WI38 (cell line): ENCODE results near the gene PDE4D.

Source experiments
- H3K4me3 ChIP-seq: 2 replicates; pipeline ENCODE4 v1.5.1; 2011; ENCODE audit warnings: low read depth, mild to moderate bottlenecking, control low read depth, low read length
- CTCF ChIP-seq: IDR thresholded peaks from 2 replicates; pipeline ENCODE4 v1.5.1; 2012; ENCODE audit warnings: low read depth, mild to moderate bottlenecking, control low read depth, low read length

PDE4D gene

GRCh38 chr5:59823420-59823819, 70.1 kb downstream of the PDE4D start:
- no peak overlapping the region for H3K4me3 ChIP-seq
- no peak for TF ChIP-seq CTCF

GRCh38 chr5:59819806-59820205, 73.7 kb downstream of the PDE4D start:
- no peak for TF ChIP-seq CTCF
- no peak overlapping the region for H3K4me3 ChIP-seq

GRCh38 chr5:59817536-59817935, 76.0 kb downstream of the PDE4D start:
- no peak for TF ChIP-seq CTCF
- H3K4me3 ChIP-seq, result no peak overlapping the region

- H3K4me3 ChIP-seq, result no peak overlapping the region
- TF ChIP-seq CTCF, result no peak
Measured at GRCh38 chr5:59816654-59817300, 76.7 kb downstream of the PDE4D start.

- TF ChIP-seq CTCF, result no peak
- H3K4me3 ChIP-seq, result no peak overlapping the region
Measured at GRCh38 chr5:59814537-59814872, 79.0 kb downstream of the PDE4D start.

- no peak overlapping the region for H3K4me3 ChIP-seq
- TF ChIP-seq CTCF, result peak; percentile 27; the same call in 1 of the 2 replicates
Measured at GRCh38 chr5:59813761-59814536, 79.6 kb downstream of the PDE4D start.

- no peak overlapping the region for H3K4me3 ChIP-seq
Measured at GRCh38 chr5:59810041-59810440, 83.5 kb downstream of the PDE4D start.

More at GRCh38 chr5:59810041-59810440, 83.5 kb downstream of the PDE4D start:
- TF ChIP-seq CTCF, result peak; percentile 86
